SH-SY5Y (cell line): Measurements from ENCODE around the gene CCPG1.

Experiments
- GATA2 ChIP-seq: IDR thresholded peaks from 2 replicates; pipeline ENCODE4 v1.6.1; 2011; ENCODE audit warnings: mild to moderate bottlenecking, low read depth, low read length
- GATA3 ChIP-seq: IDR thresholded peaks from 2 replicates; pipeline ENCODE4 v1.6.1; 2011; ENCODE audit warnings: low read depth, mild to moderate bottlenecking, low read length, moderate library complexity

DNA sequence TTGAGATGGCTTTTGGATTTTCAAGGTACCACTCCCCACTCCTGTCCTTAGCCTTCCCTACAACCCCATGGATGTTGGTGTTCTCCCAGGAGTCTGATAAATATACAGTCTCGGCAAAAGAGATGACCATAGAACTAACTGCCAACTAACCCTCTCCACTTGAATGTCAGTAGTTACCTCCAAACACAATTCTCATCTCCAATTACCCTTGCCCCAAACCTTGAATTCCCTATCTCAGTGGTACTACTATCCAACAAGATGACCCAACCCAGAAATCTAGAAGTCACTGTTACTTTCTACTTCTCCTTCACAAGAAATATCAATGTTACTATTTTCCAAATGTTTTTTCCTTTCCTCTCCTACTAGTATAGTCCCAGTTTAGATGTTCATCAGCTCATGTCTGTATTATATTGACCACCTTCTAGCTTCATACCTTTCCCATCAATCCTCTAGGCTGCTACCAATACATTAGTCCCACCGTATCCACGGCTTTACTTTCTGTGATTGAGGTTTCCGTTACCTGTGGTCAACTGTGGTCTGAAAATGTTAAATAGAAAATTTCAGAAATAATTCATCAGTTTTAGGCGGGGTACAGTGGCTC is 51.1 kb downstream of the CCPG1 start:
- TF ChIP-seq GATA3 (no peak), GATA2 (no peak)
